Activated CD8-positive, alpha-beta memory T cell treated with anti-CD3 and anti-CD28 coated beads for 36 hours (primary cell): ENCODE data around the gene HBEGF. TPM values are rescaled to one million over a fixed set of nuclear protein-coding genes. Genes with fewer than 3 reads are reported as not detected.
"Not testable (repeated sequence)": the region's sequence is repeated elsewhere in the genome, so short reads cannot be mapped to it uniquely, and the experiment has no call there.

Experiments used
- CTCF ChIA-PET: fragments of 350-600 bp; sonication (Branson Sonifier 250); formaldehyde crosslinking; loops from one replicate; lab custom pipeline; 2021; ENCODE audit warnings: antibody characterized with exemption; lab: Charles Lee
- POLR2A ChIA-PET: fragments of 350-600 bp; sonication (Branson Sonifier 250); formaldehyde crosslinking; loops from one replicate; lab custom pipeline; 2021; ENCODE audit warnings: antibody characterized with exemption; lab: Charles Lee
- total RNA-seq, 2 experiments: library from RNA; stranded (reverse); gene quantifications; one replicate each; pipeline ENCODE4 v1.2.3, GENCODE V29; 2021

The HBEGF gene
- total RNA-seq, 2 experiments from 2014 or later: 4.4 to 5.0 TPM

DNA sequence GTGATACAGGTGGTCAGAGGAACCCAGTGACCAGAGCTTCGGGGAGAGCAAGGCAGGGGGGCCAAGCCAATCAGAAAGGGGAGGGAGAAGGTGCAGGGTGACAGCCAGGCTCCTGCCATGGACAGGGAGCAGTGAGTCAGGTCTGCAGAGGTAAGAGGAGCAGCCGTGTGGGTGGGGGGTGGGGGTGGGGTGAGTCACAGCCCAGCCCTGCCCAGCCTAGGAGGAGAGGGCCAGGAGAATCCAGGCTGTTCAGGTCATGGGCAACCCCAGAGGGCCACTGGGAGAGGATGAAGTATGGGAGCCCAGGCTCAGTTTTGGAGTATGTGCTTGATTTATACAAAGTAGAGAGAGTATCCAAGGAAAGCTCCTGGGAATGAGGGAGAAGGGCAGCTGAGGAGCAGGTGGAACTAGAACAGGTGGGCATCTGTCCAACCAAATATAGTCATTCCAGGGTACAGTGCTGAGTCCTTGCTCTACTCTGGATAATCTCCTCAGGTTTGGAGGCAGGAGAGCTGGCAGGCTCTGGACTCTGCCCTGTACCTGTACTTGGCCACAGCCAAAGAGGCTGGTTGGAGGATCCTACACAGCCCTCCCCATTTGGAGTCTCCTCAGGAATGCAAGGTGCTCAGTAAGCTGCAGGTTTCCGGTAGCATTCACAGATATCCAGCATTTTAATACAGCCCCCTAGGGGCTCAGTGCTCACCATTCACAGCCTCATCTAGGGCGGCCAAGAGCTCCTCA is 1.6 kb downstream of the HBEGF start:
- CTCF ChIA-PET: interaction anchor here (0.7 to 18.3 kb wide), 5 partner anchors 9 to 100 kb away, joined by 3 to 302 read pairs (median 3); partner anchors contain the start of gene SLC4A9
- POLR2A ChIA-PET: interaction anchor here (0.7 to 2.0 kb wide), 2 partner anchors 10 to 42 kb away, joined by 3 to 5 read pairs; partner anchors contain the start of gene PFDN1

DNA sequence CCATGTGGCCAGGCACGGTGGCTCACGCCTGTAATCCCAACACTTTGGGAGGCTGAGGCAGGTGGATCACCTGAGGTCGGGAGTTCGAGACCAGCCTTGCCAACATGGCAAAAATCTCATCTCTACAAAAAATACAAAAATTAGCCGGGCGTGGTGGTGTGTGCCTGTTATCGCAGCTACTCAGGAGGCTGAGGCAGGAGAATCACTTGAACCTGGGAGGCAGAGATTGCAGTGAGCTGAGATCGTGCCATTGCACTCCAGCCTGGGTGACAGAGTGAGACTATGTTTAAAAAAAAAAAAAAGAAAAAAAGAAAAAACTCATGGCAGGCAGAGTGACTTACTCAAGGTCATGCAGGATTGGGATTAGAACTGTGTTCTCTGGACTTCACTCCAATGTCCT is 2.6 kb downstream of the HBEGF start:
- POLR2A ChIA-PET: not testable (repeated sequence)
- CTCF ChIA-PET: interaction anchor here (2.6 to 18.3 kb wide), 2 partner anchors 8 to 99 kb away, joined by 7 to 302 read pairs; no protein-coding TSS in a partner anchor

DNA sequence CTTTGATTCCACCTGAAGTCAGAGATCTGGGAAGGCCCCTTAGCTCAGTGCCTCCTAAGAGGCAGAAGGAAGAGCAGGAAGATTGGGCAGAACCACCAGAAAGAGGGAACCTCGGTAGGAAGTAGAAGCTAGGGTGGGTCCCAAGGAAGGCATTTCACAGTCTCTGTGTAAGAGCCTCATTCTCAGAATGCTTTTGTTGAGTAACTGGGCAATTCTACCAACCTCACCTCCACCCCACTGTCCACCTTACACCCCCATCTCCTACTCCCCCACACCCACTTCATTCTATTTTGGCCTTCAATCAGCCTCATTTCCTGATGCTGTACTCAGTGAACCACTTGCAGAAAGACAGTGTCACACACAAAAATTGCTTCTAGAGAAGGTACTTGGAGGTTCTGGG is 3.5 kb downstream of the HBEGF start:
- CTCF ChIA-PET: interaction anchor here (2.6 to 18.3 kb wide), 2 partner anchors 9 to 98 kb away, joined by 7 to 302 read pairs; no protein-coding TSS in a partner anchor
- POLR2A ChIA-PET: interaction anchor here (0.6 kb wide), 1 partner anchor 305 kb away, joined by 6 read pairs; the partner anchor contains the start of genes IK and NDUFA2

DNA sequence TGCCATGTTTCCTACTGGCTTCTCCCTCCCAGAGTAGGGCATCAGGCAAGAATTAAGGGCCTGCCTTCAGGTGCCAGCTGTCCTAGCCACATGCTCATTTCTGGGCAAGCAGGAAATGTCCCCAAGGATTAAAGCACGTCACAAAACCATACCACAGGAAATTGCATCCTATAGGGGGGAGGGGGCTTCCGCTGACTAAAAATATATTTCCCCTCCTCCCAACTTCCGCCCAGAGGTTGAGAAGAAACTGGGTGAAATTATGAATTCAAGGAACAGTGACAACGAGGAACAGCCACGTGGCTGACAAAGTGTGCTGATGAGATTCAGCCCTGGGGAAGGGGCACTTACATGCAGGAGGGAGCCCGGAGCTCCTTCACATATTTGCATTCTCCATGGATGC is 4.1 kb downstream of the HBEGF start:
- ChIA-PET CTCF (interaction anchor here (2.6 to 18.3 kb wide), 2 partner anchors 10 to 98 kb away, joined by 7 to 302 read pairs; no protein-coding TSS in a partner anchor), POLR2A (no interaction called here)

DNA sequence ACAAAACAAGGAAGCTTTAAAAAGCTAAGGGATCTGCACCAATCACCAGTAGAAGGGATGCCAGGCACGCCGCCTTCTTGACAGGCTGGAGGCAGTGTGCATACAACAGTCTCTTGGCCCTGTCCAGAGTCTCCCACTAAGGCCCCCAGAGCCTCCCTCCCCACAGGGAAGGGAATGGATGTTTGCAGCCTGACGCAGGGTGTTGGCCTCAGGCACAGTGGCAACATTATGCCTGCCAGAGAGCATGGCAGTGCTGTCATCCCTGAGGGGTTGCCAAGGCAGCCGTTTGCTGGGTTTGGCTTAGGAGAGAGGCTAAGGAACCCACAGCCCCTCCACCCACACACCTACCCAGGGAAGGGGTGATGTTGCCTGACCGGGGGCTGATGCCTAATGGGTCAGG is 4.8 kb downstream of the HBEGF start:
- POLR2A ChIA-PET: no interaction called here
- CTCF ChIA-PET: interaction anchor here (2.6 to 18.3 kb wide), 2 partner anchors 10 to 97 kb away, joined by 7 to 302 read pairs; no protein-coding TSS in a partner anchor

DNA sequence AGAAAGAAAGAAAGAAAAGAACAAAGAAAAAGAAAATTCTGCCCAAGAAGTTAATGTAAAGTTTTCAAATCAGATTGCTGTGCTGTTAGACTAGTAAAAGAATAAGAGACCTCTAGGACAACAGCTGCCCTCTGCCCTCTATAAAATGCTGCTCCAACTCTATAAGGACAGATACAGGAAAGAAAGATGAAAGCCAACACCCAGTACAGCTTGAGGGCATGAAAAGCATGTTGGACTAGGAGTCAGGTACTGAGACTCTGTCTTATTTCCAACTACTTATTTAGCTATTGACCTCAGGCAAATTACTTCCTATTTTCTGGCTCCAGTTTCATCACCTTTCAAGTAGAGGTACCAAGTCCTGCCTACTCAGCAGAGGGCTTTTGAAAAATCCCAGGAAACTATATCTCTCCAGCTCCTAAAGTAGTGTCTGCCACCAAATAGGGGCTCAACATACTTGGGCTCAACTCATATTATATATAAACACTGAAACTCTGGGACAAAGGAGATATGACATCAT is 5.7 kb downstream of the HBEGF start:
- ChIA-PET POLR2A (no interaction called here), CTCF (interaction anchor here (0.7 to 18.3 kb wide), 3 partner anchors 11 to 128 kb away, joined by 3 to 302 read pairs (median 6); no protein-coding TSS in a partner anchor)

DNA sequence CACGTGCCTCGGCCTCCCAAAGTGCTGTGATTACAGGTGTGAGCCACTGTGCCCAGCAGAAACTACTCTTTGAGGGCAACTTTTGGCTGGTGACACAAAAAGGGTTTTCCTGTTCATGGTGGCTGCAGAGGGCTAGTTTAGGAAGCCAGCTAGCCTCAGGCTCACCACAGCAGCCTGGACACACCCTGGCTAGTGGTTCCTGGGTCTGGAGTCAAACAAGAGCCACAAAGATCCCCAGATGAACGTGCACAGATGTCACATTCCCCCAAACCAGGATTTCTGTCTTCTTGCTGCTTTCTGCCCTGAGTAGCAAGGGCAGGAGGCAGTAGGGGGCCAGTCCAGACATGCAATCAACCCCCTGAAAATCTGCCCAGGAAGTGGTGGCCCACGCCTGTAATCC is 6.8 kb downstream of the HBEGF start:
- POLR2A ChIA-PET: interaction anchor here (0.5 kb wide), 1 partner anchor 1148 kb away, joined by 10 read pairs; no protein-coding TSS in a partner anchor
- CTCF ChIA-PET: interaction anchor here (18.3 kb wide), 1 partner anchor 95 kb away, joined by 302 read pairs; no protein-coding TSS in a partner anchor

DNA sequence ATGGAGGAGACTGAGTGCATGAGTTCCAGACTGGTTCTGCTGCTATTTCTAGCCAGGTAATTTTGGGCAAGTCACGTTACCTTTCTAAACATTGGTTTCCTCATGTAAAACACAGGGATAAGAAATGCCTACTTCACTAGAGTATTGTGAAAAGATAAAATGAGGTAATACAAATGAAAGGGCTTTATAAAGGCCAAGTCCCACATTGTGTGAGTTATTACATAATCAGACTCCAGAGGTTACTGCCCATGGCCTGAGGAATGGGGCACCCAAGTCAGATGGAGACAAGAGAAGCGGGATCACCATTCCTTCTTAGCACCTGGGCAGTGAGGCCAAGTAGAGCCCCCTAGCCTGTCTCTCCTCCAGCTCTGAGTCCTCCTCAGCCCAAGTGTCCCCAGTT is 7.5 kb downstream of the HBEGF start:
- ChIA-PET POLR2A (interaction anchor here (0.5 kb wide), 1 partner anchor 1148 kb away, joined by 10 read pairs; no protein-coding TSS in a partner anchor), CTCF (interaction anchor here (18.3 kb wide), 1 partner anchor 94 kb away, joined by 302 read pairs; no protein-coding TSS in a partner anchor)

DNA sequence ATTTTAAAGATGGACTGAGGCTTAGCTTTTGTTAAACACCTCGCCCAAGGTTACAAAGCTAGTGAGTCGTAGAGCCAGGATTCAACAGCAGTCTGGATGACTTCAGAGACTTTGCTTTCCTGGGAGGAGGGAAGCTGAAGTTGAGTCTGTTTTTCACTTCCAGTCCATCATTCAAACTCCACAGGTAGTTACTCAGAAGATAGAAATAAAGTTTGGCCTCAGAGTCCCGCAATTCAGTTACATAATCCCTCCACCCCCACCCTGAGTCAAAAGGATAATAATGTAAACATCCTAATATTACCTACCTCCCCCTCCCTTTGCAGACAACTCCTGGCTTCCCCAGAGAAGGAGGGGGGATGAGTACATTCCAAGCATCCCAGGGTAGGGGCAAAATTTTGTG is 8.1 kb downstream of the HBEGF start:
- POLR2A ChIA-PET: no interaction called here
- CTCF ChIA-PET: interaction anchor here (1.9 kb wide), 1 partner anchor 8 kb away, joined by 6 read pairs; the partner anchor contains the start of gene HBEGF

DNA sequence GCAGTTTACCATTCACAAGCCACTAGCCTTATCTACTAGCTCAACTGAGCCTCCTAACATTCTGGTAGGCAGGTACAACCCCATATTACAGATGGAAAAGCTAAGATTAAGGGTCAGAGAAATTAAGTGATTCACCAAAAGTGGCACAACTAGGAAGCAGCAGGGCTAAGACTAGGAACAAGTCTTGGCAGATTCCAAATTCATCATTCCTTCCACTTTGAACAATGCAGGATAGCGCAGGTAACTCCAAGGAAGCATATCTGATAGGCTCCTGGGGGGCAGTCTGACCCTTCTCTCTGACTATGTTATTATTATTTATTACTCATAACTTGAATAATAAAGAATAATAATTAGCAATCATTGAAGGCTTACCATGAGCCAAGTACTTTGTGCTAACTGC is 8.5 kb downstream of the HBEGF start:
- CTCF ChIA-PET: interaction anchor here (0.6 to 1.9 kb wide), 3 partner anchors 9 to 18 kb away, joined by 3 to 6 read pairs (median 3); partner anchors contain the start of gene HBEGF
- POLR2A ChIA-PET: no interaction called here

DNA sequence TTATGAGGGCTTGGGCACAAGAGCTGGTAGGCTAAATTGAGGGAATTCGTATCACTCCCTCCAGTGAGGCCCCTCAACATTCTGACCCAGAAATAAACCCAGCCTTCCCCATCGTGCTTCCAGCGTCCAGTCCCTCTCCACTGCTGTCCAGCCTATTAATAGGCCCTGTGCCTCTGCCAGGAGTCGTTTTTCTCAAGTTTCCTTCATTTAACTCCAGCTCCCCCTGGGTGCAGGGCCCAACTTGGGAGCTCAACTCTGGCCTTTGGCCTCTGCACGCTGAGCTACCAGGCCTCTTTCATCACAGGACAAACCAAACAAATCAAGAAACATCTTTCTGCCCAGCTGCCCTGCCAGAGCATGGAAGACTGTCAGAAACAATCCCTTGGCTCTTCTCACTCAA is 10.0 kb downstream of the HBEGF start:
- ChIA-PET POLR2A (interaction anchor here (0.6 to 0.8 kb wide), 2 partner anchors 14 to 72 kb away, joined by 3 to 4 read pairs; no protein-coding TSS in a partner anchor), CTCF (interaction anchor here (0.6 to 0.9 kb wide), 2 partner anchors 24 to 91 kb away, joined by 3 read pairs; partner anchors contain the start of gene SLC4A9)

DNA sequence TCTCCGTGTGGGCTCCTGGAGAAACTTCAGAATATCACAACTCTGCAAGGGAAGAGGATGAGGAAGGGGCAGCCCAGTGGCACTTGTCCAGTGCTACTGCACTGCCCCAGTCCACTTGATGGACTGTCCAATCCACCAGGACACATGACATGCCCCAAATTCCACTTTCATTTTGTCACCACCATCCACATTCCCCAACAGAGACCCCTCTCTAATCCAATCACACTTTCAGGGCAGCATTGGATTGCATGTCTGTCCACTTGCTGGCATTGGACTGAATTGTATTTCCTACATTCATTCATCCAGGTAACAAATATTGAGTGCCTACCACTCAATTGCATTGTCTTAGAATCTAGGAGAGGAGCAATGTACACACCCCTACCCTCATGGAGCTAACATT is 14.8 kb downstream of the HBEGF start:
- ChIA-PET POLR2A (no interaction called here), CTCF (no interaction called here)

DNA sequence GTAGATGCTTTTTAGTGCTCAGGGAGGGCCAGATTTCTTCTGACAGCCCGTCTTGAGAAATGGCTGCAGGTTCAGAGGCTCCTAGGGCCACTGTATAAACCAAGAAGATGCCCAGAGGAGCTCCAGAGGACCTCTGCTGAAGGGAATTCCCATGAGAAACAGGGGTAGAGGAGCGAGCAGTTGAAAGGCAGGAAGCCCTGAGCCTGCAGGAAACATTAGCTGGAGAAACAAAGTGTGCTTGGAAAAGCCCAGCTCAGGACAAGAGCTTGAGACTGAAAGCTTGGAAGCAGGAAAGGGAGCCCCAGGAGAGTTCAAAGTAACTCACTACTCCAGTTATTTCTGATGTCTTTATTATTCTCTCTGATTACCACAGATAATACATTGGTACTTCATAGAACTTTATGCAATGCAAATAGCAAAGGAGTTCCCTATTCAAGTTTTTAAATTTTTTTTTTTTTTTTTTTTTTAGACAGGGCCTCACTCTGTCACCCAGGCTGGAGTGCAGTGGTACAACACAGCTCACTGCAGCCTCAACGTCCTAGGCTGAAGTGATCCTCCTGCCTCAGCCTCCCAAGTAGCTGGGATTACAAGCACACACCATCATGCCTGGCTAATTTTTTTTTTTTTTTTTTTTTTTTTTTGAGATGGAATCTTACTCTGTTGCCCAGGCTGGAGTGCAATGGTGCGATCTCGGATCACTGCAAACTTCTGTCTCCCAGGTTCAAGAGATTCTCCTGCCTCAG is 16.5 kb downstream of the HBEGF start:
- POLR2A ChIA-PET: no interaction called here
- CTCF ChIA-PET: interaction anchor here (1.0 kb wide), 1 partner anchor 11 kb away, joined by 3 read pairs; no protein-coding TSS in a partner anchor

DNA sequence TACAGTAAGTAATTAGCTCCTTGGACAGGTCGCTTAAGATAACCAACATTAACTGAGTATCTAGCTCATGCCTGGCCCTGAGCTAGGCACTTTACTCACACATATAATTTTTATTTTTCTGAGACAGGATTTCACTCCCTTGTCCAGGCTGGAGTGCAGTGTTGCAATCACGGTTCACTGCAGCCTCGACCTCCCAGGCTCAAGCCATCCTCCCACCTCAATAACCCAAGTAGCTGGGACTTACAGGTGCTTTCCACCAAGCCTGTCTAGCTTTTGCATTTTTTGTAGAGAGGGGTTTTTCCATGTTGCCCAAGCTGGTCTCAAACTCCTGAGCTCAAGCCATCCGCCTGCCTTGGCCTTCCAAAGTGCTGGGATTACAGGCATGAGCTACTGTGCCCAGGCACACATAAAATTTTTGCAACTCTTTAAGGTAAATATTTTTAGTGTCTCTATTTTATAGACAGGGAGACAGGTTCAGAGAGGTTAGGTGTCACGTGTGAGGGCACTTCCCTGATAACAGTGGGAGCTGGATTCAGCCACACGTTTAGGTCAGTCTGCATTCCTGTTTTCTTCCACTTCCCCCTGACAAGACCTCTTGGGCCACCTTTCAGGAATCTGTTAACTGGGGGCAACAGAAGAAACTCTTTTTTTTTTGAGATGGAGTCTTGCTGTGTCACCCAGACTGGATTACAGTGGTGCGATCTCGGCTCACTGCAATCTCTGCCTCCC is 18.2 kb downstream of the HBEGF start:
- CTCF ChIA-PET: interaction anchor here (0.6 kb wide), 1 partner anchor 13 kb away, joined by 6 read pairs; no protein-coding TSS in a partner anchor
- POLR2A ChIA-PET: no interaction called here

DNA sequence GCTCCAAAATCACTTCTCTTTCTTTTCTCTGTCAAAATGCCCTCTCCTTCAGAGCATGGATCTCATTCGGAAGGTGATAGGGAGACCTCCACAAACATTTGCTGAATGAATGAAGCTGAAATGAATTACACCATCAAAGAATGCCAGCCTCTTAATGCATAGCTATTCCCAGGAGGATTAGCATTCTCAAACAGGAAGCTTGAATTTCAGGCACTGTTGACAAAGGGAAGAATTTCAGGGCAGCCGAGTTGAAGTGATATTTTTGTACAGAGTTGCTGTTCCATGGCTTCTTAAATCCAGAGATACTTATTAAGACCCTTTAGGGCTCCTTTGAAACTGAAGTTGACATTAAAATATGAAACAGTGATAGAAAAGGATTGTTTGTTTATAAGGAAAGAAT is 18.8 kb downstream of the HBEGF start:
- ChIA-PET CTCF (interaction anchor here (0.6 kb wide), 1 partner anchor 13 kb away, joined by 6 read pairs; no protein-coding TSS in a partner anchor), POLR2A (no interaction called here)

DNA sequence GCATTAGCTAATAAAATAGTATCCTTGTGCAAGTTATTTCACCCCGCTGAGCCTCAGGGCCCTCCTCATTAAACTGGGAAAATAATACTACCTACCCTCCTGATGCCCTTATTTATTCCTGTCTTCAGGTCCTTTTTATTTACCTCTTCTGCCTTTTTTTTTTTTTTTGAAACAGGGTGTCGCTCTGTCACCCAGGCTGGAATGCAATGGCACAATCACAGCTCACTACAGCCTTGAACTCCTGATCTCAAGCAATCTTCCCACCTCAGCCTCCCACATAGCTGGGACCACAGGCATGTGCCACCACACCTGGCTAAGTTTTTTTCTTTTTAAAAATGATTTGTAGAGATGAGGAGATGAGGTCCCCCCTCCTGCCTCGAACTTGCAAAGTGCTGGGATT is 20.9 kb downstream of the HBEGF start:
- POLR2A ChIA-PET: no interaction called here
- CTCF ChIA-PET: no interaction called here

DNA sequence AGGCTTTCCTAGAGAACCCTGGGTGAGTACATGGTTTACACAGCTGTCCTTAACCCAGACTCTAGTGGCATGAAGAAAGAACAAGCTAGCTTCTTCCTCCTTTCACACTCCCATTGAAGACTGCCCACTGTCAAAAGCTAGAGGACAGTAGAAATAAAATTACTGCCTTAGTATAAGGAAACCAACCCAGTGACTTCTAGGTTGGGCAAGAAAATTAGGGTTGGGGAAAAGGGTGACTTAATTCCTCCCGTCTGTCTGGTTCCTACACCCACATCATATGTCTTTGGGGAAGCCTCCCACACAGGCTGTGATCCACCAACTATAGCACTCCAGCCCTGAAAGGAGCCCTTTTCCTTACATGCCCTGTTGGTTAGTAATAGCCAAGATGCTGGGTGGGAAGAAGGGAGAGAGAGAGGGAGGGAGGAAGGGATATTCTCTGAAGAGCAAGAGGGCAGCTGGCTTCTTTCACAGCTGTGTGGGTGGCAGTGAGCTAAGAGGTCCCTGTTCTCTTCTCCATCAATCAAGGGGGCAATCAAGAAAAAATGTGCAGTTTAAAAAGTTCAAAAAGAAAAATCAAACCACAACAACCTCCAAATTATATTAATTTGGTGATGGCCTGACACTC is 21.7 kb downstream of the HBEGF start:
- POLR2A ChIA-PET: no interaction called here
- CTCF ChIA-PET: no interaction called here
